ENCODE data around the gene BCL7A. TPM values are rescaled to one million over a fixed set of nuclear protein-coding genes. Genes with fewer than 3 reads are reported as not detected.

The BCL7A gene
- total and polyA plus RNA-seq, 5 donors from 2014 or later: 0.35 to 2.0 (median 0.60) TPM

- peaks cover 37% of the 10 kb centered on the region for H3K36me3 Mint-ChIP-seq
- peak overlapping the region in 2 of 4 donors; percentile 4 to 44 for H3K4me3 Mint-ChIP-seq
- Histone ChIP-seq H3K4me3 (ENCODE audit: low read depth, low read length) (no peak overlapping the region), H3K36me3 (ENCODE audit: control insufficient read depth, insufficient read depth, low read length) (peaks cover 19% of the 10 kb centered on the region), H3K27ac (ENCODE audit: insufficient read depth, low read length, poor library complexity, severe bottlenecking) (no peak overlapping the region), H3K9me3 (ENCODE audit: control insufficient read depth in 2 of 2, low read length in 2 of 2) (no peaks in the 10 kb centered on the region), H3K4me1 (ENCODE audit: control insufficient read depth, insufficient read depth, low read length, poor library complexity, severe bottlenecking) (peaks cover 41% of the 10 kb centered on the region), H3K27me3 (ENCODE audit: control insufficient read depth, insufficient read depth, low read length) (no peaks in the 10 kb centered on the region)
- peaks cover 21 to 75% (median 48%) of the 10 kb centered on the region in 4 donors for H3K4me1 Mint-ChIP-seq
- no peaks in the 10 kb centered on the region for H3K9me3 Mint-ChIP-seq
- ATAC-seq (ENCODE audit: low read depth in 2 of 2) (no peak), DNase-seq (no peak)
- H3K27me3 Mint-ChIP-seq: no peaks in the 10 kb centered on the region
- peak overlapping the region in 2 of 3 donors; percentile 7 to 91 for H3K27ac Mint-ChIP-seq
Observed at GRCh38 chr12:122086641-122087285, 65.1 kb downstream of the BCL7A start.

GRCh38 chr12:122087431-122088178 lies 65.9 kb downstream of the BCL7A start:
- H3K4me3 Mint-ChIP-seq: peak overlapping the region in 2 of 4 donors; percentile 70 to 78
- H3K4me1 ChIP-seq (ENCODE audit: control insufficient read depth, insufficient read depth, low read length, poor library complexity, severe bottlenecking): peaks cover 41% of the 10 kb centered on the region

GRCh38 chr12:122088179-122088810 lies 66.6 kb downstream of the BCL7A start:
- Mint-ChIP-seq H3K27me3 (no peaks in the 10 kb centered on the region), H3K27ac (peak overlapping the region in 2 of 3 donors; percentile 39 to 89), H3K4me3 (peak overlapping the region in 2 of 4 donors; percentile 7 to 78), H3K4me1 (peaks cover 14 to 63% (median 34%) of the 10 kb centered on the region in 4 donors), H3K9me3 (no peaks in the 10 kb centered on the region), H3K36me3 (peaks cover 35% of the 10 kb centered on the region)
- H3K9me3 ChIP-seq (ENCODE audit: control insufficient read depth in 2 of 2, low read length in 2 of 2): no peaks in the 10 kb centered on the region
- no peaks in the 10 kb centered on the region for H3K27me3 ChIP-seq (ENCODE audit: control insufficient read depth, insufficient read depth, low read length)
- peaks cover 39% of the 10 kb centered on the region for H3K4me1 ChIP-seq (ENCODE audit: control insufficient read depth, insufficient read depth, low read length, poor library complexity, severe bottlenecking)
- no peak for ATAC-seq (ENCODE audit: low read depth in 2 of 2)
- H3K27ac ChIP-seq (ENCODE audit: insufficient read depth, low read length, poor library complexity, severe bottlenecking): no peak overlapping the region
- H3K36me3 ChIP-seq (ENCODE audit: control insufficient read depth, insufficient read depth, low read length): peaks cover 19% of the 10 kb centered on the region
- no peak for DNase-seq
- no peak overlapping the region for H3K4me3 ChIP-seq (ENCODE audit: low read depth, low read length)

More at GRCh38 chr12:122087431-122088178, 65.9 kb downstream of the BCL7A start:
- no peak for ATAC-seq (ENCODE audit: low read depth in 2 of 2)
- H3K27me3 Mint-ChIP-seq: no peaks in the 10 kb centered on the region
- no peak overlapping the region for H3K27ac ChIP-seq (ENCODE audit: insufficient read depth, low read length, poor library complexity, severe bottlenecking)
- H3K36me3 ChIP-seq (ENCODE audit: control insufficient read depth, insufficient read depth, low read length): peaks cover 19% of the 10 kb centered on the region
- H3K9me3 ChIP-seq (ENCODE audit: control insufficient read depth in 2 of 2, low read length in 2 of 2): no peaks in the 10 kb centered on the region
- peaks cover 21 to 70% (median 40%) of the 10 kb centered on the region in 4 donors for H3K4me1 Mint-ChIP-seq
- H3K9me3 Mint-ChIP-seq: no peaks in the 10 kb centered on the region
- H3K4me3 ChIP-seq (ENCODE audit: low read depth, low read length): no peak overlapping the region
- DNase-seq: no peak
- peaks cover 35% of the 10 kb centered on the region for H3K36me3 Mint-ChIP-seq
- no peaks in the 10 kb centered on the region for H3K27me3 ChIP-seq (ENCODE audit: control insufficient read depth, insufficient read depth, low read length)
- peak overlapping the region in 2 of 3 donors; percentile 89 to 91 for H3K27ac Mint-ChIP-seq

- peak overlapping the region in 2 of 3 donors; percentile 75 to 88 for H3K27ac Mint-ChIP-seq
- Histone ChIP-seq H3K9me3 (ENCODE audit: control insufficient read depth in 2 of 2, low read length in 2 of 2) (no peaks in the 10 kb centered on the region), H3K27me3 (ENCODE audit: control insufficient read depth, insufficient read depth, low read length) (no peaks in the 10 kb centered on the region), H3K4me1 (ENCODE audit: control insufficient read depth, insufficient read depth, low read length, poor library complexity, severe bottlenecking) (peaks cover 39% of the 10 kb centered on the region), H3K4me3 (ENCODE audit: low read depth, low read length) (no peak overlapping the region), H3K36me3 (ENCODE audit: control insufficient read depth, insufficient read depth, low read length) (peaks cover 17% of the 10 kb centered on the region), H3K27ac (ENCODE audit: insufficient read depth, low read length, poor library complexity, severe bottlenecking) (no peak overlapping the region)
- H3K9me3 Mint-ChIP-seq: no peaks in the 10 kb centered on the region
- peaks cover 29% of the 10 kb centered on the region for H3K36me3 Mint-ChIP-seq
- ATAC-seq (ENCODE audit: low read depth in 2 of 2) (no peak), DNase-seq (no peak)
- peaks cover 6 to 55% (median 31%) of the 10 kb centered on the region in 4 donors for H3K4me1 Mint-ChIP-seq
- H3K27me3 Mint-ChIP-seq: no peaks in the 10 kb centered on the region
- peak overlapping the region in 2 of 4 donors; percentile 4 to 29 for H3K4me3 Mint-ChIP-seq
Observed at GRCh38 chr12:122089077-122089476, 67.4 kb downstream of the BCL7A start.

- peak overlapping the region in 2 of 3 donors; percentile 91 for H3K27ac Mint-ChIP-seq
Observed at GRCh38 chr12:122090759-122091515, 69.3 kb downstream of the BCL7A start.

GRCh38 chr12:122093098-122093883 lies 71.6 kb downstream of the BCL7A start:
- peaks cover 10% of the 10 kb centered on the region for H3K36me3 Mint-ChIP-seq
- no peak for DNase-seq
- no peak overlapping the region for H3K27ac Mint-ChIP-seq
- Histone ChIP-seq H3K27me3 (ENCODE audit: control insufficient read depth, insufficient read depth, low read length) (no peaks in the 10 kb centered on the region), H3K4me1 (ENCODE audit: control insufficient read depth, insufficient read depth, low read length, poor library complexity, severe bottlenecking) (peaks cover 37% of the 10 kb centered on the region), H3K9me3 (ENCODE audit: control insufficient read depth in 2 of 2, low read length in 2 of 2) (no peaks in the 10 kb centered on the region), H3K27ac (ENCODE audit: insufficient read depth, low read length, poor library complexity, severe bottlenecking) (peak overlapping the region; percentile 17), H3K36me3 (ENCODE audit: control insufficient read depth, insufficient read depth, low read length) (peaks cover 4% of the 10 kb centered on the region), H3K4me3 (ENCODE audit: low read depth, low read length) (no peak overlapping the region)
- H3K9me3 Mint-ChIP-seq: no peaks in the 10 kb centered on the region
- no peak for ATAC-seq (ENCODE audit: low read depth in 2 of 2)
- H3K4me1 Mint-ChIP-seq: peaks cover 13 to 42% (median 29%) of the 10 kb centered on the region in 4 donors
- no peak overlapping the region for H3K4me3 Mint-ChIP-seq
- no peaks in the 10 kb centered on the region for H3K27me3 Mint-ChIP-seq

More at GRCh38 chr12:122090759-122091515, 69.3 kb downstream of the BCL7A start:
- Mint-ChIP-seq H3K9me3 (no peaks in the 10 kb centered on the region), H3K4me1 (peaks cover under 1 to 48% (median 28%) of the 10 kb centered on the region in 4 donors), H3K4me3 (peak overlapping the region in 2 of 4 donors; percentile 23 to 53), H3K27me3 (no peaks in the 10 kb centered on the region), H3K36me3 (peaks cover 20% of the 10 kb centered on the region)
- H3K27me3 ChIP-seq (ENCODE audit: control insufficient read depth, insufficient read depth, low read length): no peaks in the 10 kb centered on the region
- H3K9me3 ChIP-seq (ENCODE audit: control insufficient read depth in 2 of 2, low read length in 2 of 2): no peaks in the 10 kb centered on the region
- no peak for DNase-seq
- ATAC-seq (ENCODE audit: low read depth in 2 of 2): no peak
- H3K4me3 ChIP-seq (ENCODE audit: low read depth, low read length): no peak overlapping the region
- H3K4me1 ChIP-seq (ENCODE audit: control insufficient read depth, insufficient read depth, low read length, poor library complexity, severe bottlenecking): peaks cover 39% of the 10 kb centered on the region
- H3K36me3 ChIP-seq (ENCODE audit: control insufficient read depth, insufficient read depth, low read length): peaks cover 10% of the 10 kb centered on the region
- H3K27ac ChIP-seq (ENCODE audit: insufficient read depth, low read length, poor library complexity, severe bottlenecking): no peak overlapping the region
